Stomach (tissue), 9 donors: ENCODE data around the gene ADRM1. TPM values are rescaled to one million over a fixed set of nuclear protein-coding genes. Genes with fewer than 3 reads are reported as not detected.

Experiments used
- DNase-seq, 2 donors: peaks; one replicate each; pipeline versions ENCODE4 v3.0.0 to v3.0.0-alpha.2; 2013 to 2019
- H3K27ac ChIP-seq, 5 donors: fragments of 200-600 bp in 4 of 5; sonication (generic) in 4 of 5; one replicate each; pipeline ENCODE4 v1.5.1; 2013 to 2019; ENCODE audit warnings: mild to moderate bottlenecking in 1 of 5, moderate library complexity in 1 of 5
- H3K27me3 ChIP-seq, 3 donors: fragments of 200-600 bp; sonication (generic); one replicate each; pipeline ENCODE4 v1.5.1; 2017 to 2019; ENCODE audit warnings: mixed run types in 1 of 3
- H3K36me3 ChIP-seq, 4 donors: fragments of 200-600 bp; sonication (generic); 1 replicate in 3 of 4; 2 replicates in 1 of 4; pipeline ENCODE4 v1.5.1; 2016 to 2019
- H3K4me1 ChIP-seq, 4 donors: fragments of 200-600 bp; sonication (generic); one replicate each; pipeline ENCODE4 v1.5.1; 2016 to 2019
- H3K4me3 ChIP-seq, 4 donors: fragments of 200-600 bp; sonication (generic) in 3 of 4; one replicate each; pipeline ENCODE4 v1.5.1; 2016 to 2019; ENCODE audit warnings: mild to moderate bottlenecking in 1 of 4
- H3K9me3 ChIP-seq, 4 donors: fragments of 200-600 bp; sonication (generic); one replicate each; pipeline ENCODE4 v1.5.1; 2016 to 2019
- EP300 ChIP-seq: sonication (generic); formaldehyde crosslinking; IDR thresholded peaks from one replicate; pipeline ENCODE4 v1.6.1; 2017; ENCODE audit warnings: antibody characterized with exemption
- POLR2A ChIP-seq, 4 donors: fragments of 450-650 bp; IDR thresholded peaks; one replicate each; pipeline ENCODE4 v1.6.1; 2016; ENCODE audit warnings: antibody characterized with exemption in 4 of 4, control low read depth in 2 of 4, mild to moderate bottlenecking in 1 of 4, moderate library complexity in 1 of 4
- POLR2AphosphoS5 ChIP-seq, 3 donors: sonication (generic); formaldehyde crosslinking; IDR thresholded peaks; one replicate each; pipeline ENCODE4 v1.6.1; 2016; ENCODE audit warnings: antibody characterized with exemption in 3 of 3
- WGBS, 5 donors: extraction: QIAGEN DNeasy Blood & Tissue Kit in 3 of 5; methylation state at CpG; one replicate each; pipeline versions ENCODE4 v1.1.5 to v1.1.7; 2013 to 2018; 5-methylcytosine and 5-hydroxymethylcytosine counted together
- intact Hi-C: fragments of 100-400 bp; cut with DNase I; formaldehyde crosslinking; loops from one replicate; pipeline ENCODE4 v1.15.1; 2023; ENCODE audit warnings: low total_unique reads
- polyA plus RNA-seq, 3 donors: library from polyadenylated mRNA; stranded (reverse); fragments of 200-250 nt; gene quantifications; one replicate each; pipeline ENCODE4 v1.2.3, GENCODE V29; 2013
- total RNA-seq, 5 donors: library from RNA; depleted of rRNA; stranded (reverse); fragments of >200 nt; gene quantifications; one replicate each; pipeline versions ENCODE4 v1.1.0 to v1.2.3, GENCODE V29; 2014 to 2016
- TF ChIP-seq, protein P1 (sequence below), 7 experiments: fragments of 450-650 bp in 4 of 7; fragments of 200-600 bp in 3 of 7; sonication (generic) in 3 of 7; IDR thresholded peaks; one replicate each; pipeline ENCODE4 v1.5.1; 2016 to 2019; ENCODE audit warnings: antibody characterized with exemption in 7 of 7, control low read depth in 2 of 7, mild to moderate bottlenecking in 1 of 7
- donor health status: healthy with polysubstance abuse.
- donor health status: Bipolar disorder and iron deficiency.
- donor health status: healthy.

The ADRM1 gene
- total and polyA plus RNA-seq, 8 donors: 42.0 to 130 (median 83.7) TPM

GRCh38 chr20:62356589-62357186, 53.9 kb downstream of the ADRM1 start:
- WGBS, 5 donors: 51 to 75% (median 72%) methylated on average over 14 to 17 of the region's 17 CpGs

GRCh38 chr20:62357187-62357667, 54.4 kb downstream of the ADRM1 start:
- H3K4me1 ChIP-seq: peaks cover 75 to 97% (median 87%) of the 10 kb centered on the region in 4 donors
- DNase-seq: peak in 1 of 2 donors; percentile 84
- H3K4me3 ChIP-seq: peak overlapping the region in 3 of 4 donors; percentile 9 to 28 (median 20)

More at GRCh38 chr20:62356589-62357186, 53.9 kb downstream of the ADRM1 start:
- Histone ChIP-seq H3K36me3 (peaks cover 6 to 16% (median 12%) of the 10 kb centered on the region in 4 donors), H3K9me3 (no peaks in the 10 kb centered on the region), H3K27me3 (peaks cover 0 to 3% (median 0%) of the 10 kb centered on the region in 3 donors), H3K27ac (peak overlapping the region; percentile 63 to 91 (median 86)), H3K4me3 (peak overlapping the region in 3 of 4 donors; percentile 9 to 28 (median 20)), H3K4me1 (peaks cover 70 to 93% (median 82%) of the 10 kb centered on the region in 4 donors)
- peak in 1 of 2 donors; percentile 25 for DNase-seq
- intact Hi-C loops: no loop called here
- TF ChIP-seq EP300 (no peak), POLR2AphosphoS5 (IDR thresholded peaks at IDR 0.05) (no peak), POLR2A (IDR thresholded peaks at IDR 0.05) (no peak)
- TF ChIP-seq, protein P1, sequence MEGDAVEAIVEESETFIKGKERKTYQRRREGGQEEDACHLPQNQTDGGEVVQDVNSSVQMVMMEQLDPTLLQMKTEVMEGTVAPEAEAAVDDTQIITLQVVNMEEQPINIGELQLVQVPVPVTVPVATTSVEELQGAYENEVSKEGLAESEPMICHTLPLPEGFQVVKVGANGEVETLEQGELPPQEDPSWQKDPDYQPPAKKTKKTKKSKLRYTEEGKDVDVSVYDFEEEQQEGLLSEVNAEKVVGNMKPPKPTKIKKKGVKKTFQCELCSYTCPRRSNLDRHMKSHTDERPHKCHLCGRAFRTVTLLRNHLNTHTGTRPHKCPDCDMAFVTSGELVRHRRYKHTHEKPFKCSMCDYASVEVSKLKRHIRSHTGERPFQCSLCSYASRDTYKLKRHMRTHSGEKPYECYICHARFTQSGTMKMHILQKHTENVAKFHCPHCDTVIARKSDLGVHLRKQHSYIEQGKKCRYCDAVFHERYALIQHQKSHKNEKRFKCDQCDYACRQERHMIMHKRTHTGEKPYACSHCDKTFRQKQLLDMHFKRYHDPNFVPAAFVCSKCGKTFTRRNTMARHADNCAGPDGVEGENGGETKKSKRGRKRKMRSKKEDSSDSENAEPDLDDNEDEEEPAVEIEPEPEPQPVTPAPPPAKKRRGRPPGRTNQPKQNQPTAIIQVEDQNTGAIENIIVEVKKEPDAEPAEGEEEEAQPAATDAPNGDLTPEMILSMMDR (IDR thresholded peaks at IDR 0.05): no peak

GRCh38 chr20:62357681-62358080, 54.9 kb downstream of the ADRM1 start:
- Histone ChIP-seq H3K27ac (peak overlapping the region; percentile 63 to 91 (median 86)), H3K4me3 (peak overlapping the region in 1 of 4 donors; percentile 9)

More at GRCh38 chr20:62357187-62357667, 54.4 kb downstream of the ADRM1 start:
- TF ChIP-seq EP300 (no peak), POLR2A (IDR thresholded peaks at IDR 0.05) (no peak), POLR2AphosphoS5 (IDR thresholded peaks at IDR 0.05) (peak in 2 of 3 donors; percentile 33 to 60)
- TF ChIP-seq, protein P1 (IDR thresholded peaks at IDR 0.05): no peak
- Histone ChIP-seq H3K9me3 (no peaks in the 10 kb centered on the region), H3K36me3 (peaks cover 4 to 16% (median 9%) of the 10 kb centered on the region in 4 donors), H3K27me3 (peaks cover 0 to 3% (median 0%) of the 10 kb centered on the region in 3 donors), H3K27ac (peak overlapping the region; percentile 63 to 91 (median 86))
- 21 to 37% (median 26%) methylated on average over 8 to 25 of the region's 25 CpGs for WGBS, 5 donors
- intact Hi-C loops: no loop called here

More at GRCh38 chr20:62357681-62358080, 54.9 kb downstream of the ADRM1 start:
- H3K4me1 ChIP-seq: peaks cover 80 to 97% (median 89%) of the 10 kb centered on the region in 4 donors
- H3K9me3 ChIP-seq: no peaks in the 10 kb centered on the region
- intact Hi-C loops: no loop called here
- peaks cover under 1 to 14% (median 6%) of the 10 kb centered on the region in 4 donors for H3K36me3 ChIP-seq
- 53 to 72% (median 58%) methylated on average over 7 of the region's 7 CpGs for WGBS, 5 donors
- DNase-seq: peak in 1 of 2 donors; percentile 40
- peaks cover 0 to 3% (median 0%) of the 10 kb centered on the region in 3 donors for H3K27me3 ChIP-seq
- TF ChIP-seq, protein P1 (IDR thresholded peaks at IDR 0.05): no peak
- TF ChIP-seq POLR2A (IDR thresholded peaks at IDR 0.05) (no peak), EP300 (no peak), POLR2AphosphoS5 (IDR thresholded peaks at IDR 0.05) (no peak)

Other genes with a start within 250 kb of the ADRM1 start
- gene TAF4, start 237.1 kb upstream of the ADRM1 start, total RNA-seq: 10 to 100 TPM in 4 of 5 donors, 1 to 10 TPM in 1; 9.5 to 33.9 (median 22.6) TPM
- 1 to 10 TPM; 3.2 to 4.3 (median 3.8) TPM for gene TAF4, start 237.1 kb upstream of the ADRM1 start, polyA plus RNA-seq
- 10 to 100 TPM in 4 of 5 donors, under 1 TPM in 1; 0.58 to 27.2 (median 15.6) TPM for gene LSM14B, start 180.5 kb upstream of the ADRM1 start, total RNA-seq
- 10 to 100 TPM; 14.1 to 18.0 (median 14.9) TPM for gene LSM14B, start 180.5 kb upstream of the ADRM1 start, polyA plus RNA-seq
- 100 to 1,000 TPM; 119 to 202 (median 140) TPM for gene PSMA7, start 159.6 kb upstream of the ADRM1 start, total RNA-seq
- 100 to 1,000 TPM; 245 to 280 (median 247) TPM for gene PSMA7, start 159.6 kb upstream of the ADRM1 start, polyA plus RNA-seq
- 10 to 100 TPM in 3 of 5 donors, 1 to 10 TPM in 2; 5.8 to 34.8 (median 13.0) TPM for gene SS18L1, start 159.2 kb upstream of the ADRM1 start, total RNA-seq
- 1 to 10 TPM; 5.5 to 9.6 (median 6.1) TPM for gene SS18L1, start 159.2 kb upstream of the ADRM1 start, polyA plus RNA-seq
- gene MTG2, start 120.0 kb upstream of the ADRM1 start, total RNA-seq: 10 to 100 TPM; 13.6 to 77.9 (median 22.8) TPM
- gene MTG2, start 120.0 kb upstream of the ADRM1 start, polyA plus RNA-seq: 10 to 100 TPM; 14.7 to 28.2 (median 19.8) TPM
- not detected for gene HRH3, start 82.7 kb upstream of the ADRM1 start, total RNA-seq
- gene HRH3, start 82.7 kb upstream of the ADRM1 start, polyA plus RNA-seq: not detected
- 10 to 100 TPM; 23.2 to 83.4 (median 66.3) TPM for gene OSBPL2, start 64.5 kb upstream of the ADRM1 start, total RNA-seq
- gene OSBPL2, start 64.5 kb upstream of the ADRM1 start, polyA plus RNA-seq: 10 to 100 TPM; 15.1 to 19.7 (median 19.7) TPM
- 100 to 1,000 TPM in 2 of 5 donors, 10 to 100 TPM in 3; 42.2 to 278 (median 86.9) TPM for gene LAMA5, start 64.3 kb downstream of the ADRM1 start, total RNA-seq
- gene LAMA5, start 64.3 kb downstream of the ADRM1 start, polyA plus RNA-seq: 100 to 1,000 TPM in 1 of 3 donors, 10 to 100 TPM in 2; 41.4 to 278 (median 72.3) TPM
- gene RPS21, start 84.1 kb downstream of the ADRM1 start, total RNA-seq: 1,000 to 10,000 TPM in 3 of 5 donors, 100 to 1,000 TPM in 2; 239 to 2,998 (median 1,528) TPM
- gene RPS21, start 84.1 kb downstream of the ADRM1 start, polyA plus RNA-seq: 1,000 to 10,000 TPM; 4,606 to 7,615 (median 4,647) TPM
- gene CABLES2, start 104.3 kb downstream of the ADRM1 start, total RNA-seq: 1 to 10 TPM in 4 of 5 donors, under 1 TPM in 1; 0.55 to 7.8 (median 1.4) TPM
- 1 to 10 TPM; 2.0 to 3.2 (median 2.5) TPM for gene CABLES2, start 104.3 kb downstream of the ADRM1 start, polyA plus RNA-seq
- 1 to 10 TPM in 1 of 5 donors, under 1 TPM in 2, not detected in 2; 0.45 to 2.3 (median 0.55) TPM for gene RBBP8NL, start 124.5 kb downstream of the ADRM1 start, total RNA-seq
- 1 to 10 TPM; 2.1 to 8.0 (median 5.7) TPM for gene RBBP8NL, start 124.5 kb downstream of the ADRM1 start, polyA plus RNA-seq
- 10 to 100 TPM in 2 of 5 donors, 1 to 10 TPM in 2, not detected in 1; 3.1 to 16.4 (median 9.0) TPM for gene GATA5, start 173.0 kb downstream of the ADRM1 start, total RNA-seq
- 10 to 100 TPM in 1 of 3 donors, 1 to 10 TPM in 2; 9.1 to 11.2 (median 9.3) TPM for gene GATA5, start 173.0 kb downstream of the ADRM1 start, polyA plus RNA-seq